ENCODE results near the gene MET.
"Not testable (repeated sequence)": the region's sequence is repeated elsewhere in the genome, so short reads cannot be mapped to it uniquely, and the experiment has no call there.

MET gene

GRCh38 chr7:116812860-116813259 is 140.9 kb downstream of the MET start:
- no peak for DNase-seq

GRCh38 chr7:116813371-116813770 is 141.4 kb downstream of the MET start:
- not testable (repeated sequence) for DNase-seq

DNA sequence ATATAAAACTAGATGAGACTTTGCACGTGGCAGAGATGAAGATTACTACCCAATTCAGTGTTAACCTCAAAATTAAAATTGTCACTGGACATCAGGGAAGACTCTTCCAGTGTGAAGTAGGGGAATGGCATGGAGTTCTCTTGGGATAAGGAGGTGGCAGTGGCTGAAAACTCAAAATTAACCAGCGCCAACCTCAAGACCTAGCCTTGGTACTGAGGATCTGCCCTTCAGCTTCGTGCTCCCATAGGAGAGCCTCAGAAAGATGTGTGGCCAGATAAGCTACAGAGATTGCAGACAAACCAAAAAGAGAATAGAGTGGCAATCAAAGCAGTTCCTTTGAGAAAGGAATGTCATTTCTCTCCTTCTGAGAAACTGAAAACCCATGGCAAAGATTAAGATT is 143.0 kb downstream of the MET start:
- DNase-seq: no peak

DNA sequence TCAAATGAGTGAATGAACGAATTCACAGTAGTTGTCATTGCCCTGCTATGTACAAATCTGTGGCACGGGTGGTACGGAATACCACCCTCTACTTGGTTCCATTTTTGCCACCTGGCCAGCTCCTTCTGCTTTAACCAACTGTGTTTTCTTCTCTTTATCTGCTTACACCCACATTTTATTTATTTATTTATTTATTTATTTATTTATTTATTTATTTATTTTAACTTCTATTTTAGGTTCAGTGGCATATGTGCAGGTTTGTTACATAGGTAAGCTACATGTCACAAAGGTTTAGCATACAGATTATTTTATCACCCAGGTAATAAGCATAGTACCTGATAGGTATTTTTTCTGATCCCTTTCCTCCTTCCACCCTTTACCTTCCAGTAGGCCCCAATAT is 148.2 kb downstream of the MET start:
- no peak for DNase-seq

DNA sequence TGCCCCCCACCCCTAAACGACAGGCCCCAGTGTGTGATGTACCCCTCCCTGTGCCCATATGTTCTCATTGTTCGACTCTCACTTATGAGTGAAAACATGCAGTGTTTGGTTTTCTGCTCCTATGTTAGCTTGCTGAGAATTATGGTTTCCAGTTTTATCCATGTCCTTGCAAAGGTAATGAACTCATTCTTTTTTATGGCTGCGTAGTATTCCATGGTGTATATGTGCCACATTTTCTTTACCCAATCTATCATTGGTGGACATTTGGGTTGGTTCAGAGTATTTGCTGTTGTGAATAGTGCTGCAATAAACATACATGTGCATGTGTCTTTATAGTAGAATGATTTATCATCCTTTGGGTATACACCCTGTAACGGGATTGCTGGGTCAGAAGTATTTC is 149.7 kb downstream of the MET start:
- not testable (repeated sequence) for DNase-seq

- no peak for DNase-seq
Measured at GRCh38 chr7:116824449-116824848, 152.5 kb downstream of the MET start.

DNA sequence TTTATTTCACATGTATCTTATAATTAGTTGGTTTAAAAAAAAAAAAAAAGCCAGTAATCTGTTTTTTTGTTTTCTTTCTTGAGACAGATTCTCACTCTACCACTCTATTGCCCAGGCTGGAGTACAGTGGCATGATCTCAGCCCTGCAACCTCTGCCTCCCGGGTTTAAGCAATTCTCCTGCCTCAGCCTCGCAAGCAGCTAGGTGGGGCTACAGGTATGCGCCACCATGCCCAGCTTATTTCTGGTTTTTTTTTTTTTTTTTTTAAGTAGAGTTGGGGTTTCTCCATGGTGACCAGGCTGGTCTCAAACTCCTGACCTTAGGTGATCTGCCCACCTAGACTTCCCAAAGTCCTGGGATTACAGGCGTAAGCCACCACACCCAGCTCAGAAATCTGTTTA is 156.3 kb downstream of the MET start:
- no peak for DNase-seq

DNA sequence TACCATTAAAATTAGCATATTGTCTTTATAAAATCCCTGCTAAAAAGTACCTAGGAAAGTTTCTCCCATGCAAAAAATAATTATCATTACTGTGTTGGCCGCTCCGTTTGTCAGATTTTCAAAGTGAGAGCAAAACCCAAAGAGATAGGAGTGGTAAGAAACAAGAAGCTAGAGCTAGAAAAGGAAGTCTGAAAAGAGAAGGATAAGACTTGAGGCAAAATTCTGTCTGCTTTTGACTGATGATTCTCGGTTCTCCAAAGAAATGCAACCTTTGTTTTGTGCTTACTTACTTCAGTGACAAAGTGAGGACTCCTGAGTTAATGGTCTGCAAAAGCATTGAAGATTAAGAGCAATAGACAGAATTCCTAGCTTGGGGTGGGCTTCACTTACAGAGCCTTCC is 157.0 kb downstream of the MET start:
- DNase-seq: no peak

DNA sequence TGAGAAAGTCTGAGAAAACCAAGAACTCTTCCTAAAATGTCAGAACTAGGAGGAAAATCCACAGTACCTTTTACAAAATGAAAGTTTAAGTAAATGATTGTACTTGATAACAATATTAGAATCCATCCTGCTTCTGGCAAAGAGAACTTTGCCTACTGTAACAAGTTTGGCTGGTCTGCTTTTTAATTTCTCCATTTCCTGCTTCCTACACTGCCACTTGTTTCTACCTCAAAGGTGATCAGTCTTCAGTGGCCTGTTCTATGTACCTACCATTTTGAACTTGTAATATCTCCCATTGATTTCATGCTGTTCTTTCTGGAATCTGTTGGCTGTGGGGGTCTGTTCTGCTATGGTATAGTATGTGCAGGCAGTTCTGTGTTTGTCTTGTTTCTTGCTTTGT is 157.5 kb downstream of the MET start:
- no peak for DNase-seq

DNA sequence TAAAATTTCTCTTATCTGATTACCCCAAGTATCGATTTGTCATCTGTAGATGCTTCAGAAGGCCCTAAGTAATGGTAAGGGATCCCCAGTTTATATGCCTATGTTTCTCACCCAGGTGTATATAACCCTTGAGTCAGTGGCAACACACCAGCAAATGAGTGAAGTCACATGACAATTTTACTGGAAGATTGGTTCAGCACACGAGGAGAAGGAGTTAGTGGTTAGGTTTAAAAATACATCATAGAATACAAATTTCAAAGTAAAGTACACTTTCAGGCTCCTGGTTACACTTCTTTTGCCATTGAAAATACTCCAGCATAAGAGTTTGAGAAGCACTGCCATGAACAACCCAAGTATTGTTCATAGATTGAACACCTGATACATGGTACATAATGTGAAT is 160.7 kb downstream of the MET start:
- no peak for DNase-seq

GRCh38 chr7:116834815-116835504 is 163.0 kb downstream of the MET start:
- no peak for DNase-seq

DNA sequence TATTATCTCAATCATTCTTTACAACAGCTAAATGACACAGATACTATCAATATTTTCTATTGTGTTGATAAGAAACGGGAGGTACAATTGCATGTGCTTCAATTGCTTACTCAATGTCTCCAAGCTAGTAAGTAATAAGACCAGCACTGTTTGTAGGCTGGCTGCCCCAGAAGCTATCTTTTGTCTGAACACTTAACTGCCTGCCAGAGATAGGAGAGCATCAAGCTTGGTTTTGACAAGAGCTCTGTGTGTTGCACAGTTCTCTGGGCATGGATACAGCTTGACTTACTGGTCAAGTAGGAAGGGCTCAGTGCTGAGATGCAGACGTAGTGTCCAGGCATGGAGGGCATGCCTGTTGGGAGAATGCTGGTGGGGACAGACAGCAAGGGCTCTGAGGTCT is 164.1 kb downstream of the MET start:
- no peak for DNase-seq

DNA sequence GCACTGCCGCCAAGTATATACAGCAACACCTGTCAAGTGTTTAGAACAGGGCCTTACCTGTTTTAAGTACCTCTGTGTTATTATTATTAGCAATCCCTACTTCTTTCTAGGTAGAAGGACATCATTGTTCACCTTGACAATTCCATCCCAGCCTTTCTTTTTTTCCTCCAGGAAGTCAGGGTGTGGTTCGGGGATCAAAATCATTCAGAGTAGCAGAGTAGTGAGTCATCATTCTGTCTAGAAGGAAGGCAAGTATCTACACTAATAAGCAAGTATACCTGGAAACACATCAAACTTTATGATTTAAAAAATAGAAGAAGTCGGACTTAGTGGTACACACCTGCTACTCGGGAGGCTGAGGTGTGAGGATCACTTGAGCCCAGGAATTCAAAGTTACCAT is 164.9 kb downstream of the MET start:
- DNase-seq: no peak

DNA sequence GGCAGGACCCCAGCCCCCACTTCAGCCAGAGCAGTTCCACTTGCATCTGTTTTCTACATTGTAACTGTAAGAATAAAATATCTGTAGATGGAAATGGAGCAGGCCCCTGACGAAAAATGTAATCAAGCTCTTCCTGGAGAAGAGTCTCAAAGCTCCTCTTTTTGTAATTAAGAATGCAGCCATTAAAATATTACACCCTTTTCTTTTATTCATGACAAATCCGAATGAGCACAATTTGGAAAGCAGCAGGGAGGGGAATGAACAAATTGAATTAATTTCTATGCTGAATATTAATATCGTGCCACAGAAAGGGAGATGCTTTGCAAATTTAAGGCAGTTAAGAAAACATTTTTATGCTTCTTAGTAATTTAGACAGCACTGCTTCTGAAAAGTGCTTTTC is 165.6 kb downstream of the MET start:
- no peak for DNase-seq

- DNase-seq: no peak
Measured at GRCh38 chr7:116840256-116840655, 168.3 kb downstream of the MET start.

- DNase-seq: no peak
Measured at GRCh38 chr7:116842371-116842770, 170.4 kb downstream of the MET start.

GRCh38 chr7:116843378-116843777 is 171.4 kb downstream of the MET start:
- no peak for DNase-seq
